Left renal pelvis (tissue), 4 donors: ENCODE data around the gene CDC7. TPM values are rescaled to one million over a fixed set of nuclear protein-coding genes. Genes with fewer than 3 reads are reported as not detected.

ENCODE experiments used
- DNase-seq, 4 donors: peaks; one replicate each; pipeline ENCODE4 v3.0.0-alpha.2; 2013; ENCODE audit warnings: low read depth in 4 of 4, low spot score in 3 of 4
- polyA plus RNA-seq, 4 donors: library from polyadenylated mRNA; unstranded; fragments of 120-200 nt; gene quantifications; one replicate each; pipeline ENCODE4 v1.2.1, GENCODE V29; 2013; ENCODE audit not compliant: insufficient read length in 4 of 4

CDC7 gene
- polyA plus RNA-seq, 4 donors: 24.2 to 33.0 (median 29.1) TPM

DNA sequence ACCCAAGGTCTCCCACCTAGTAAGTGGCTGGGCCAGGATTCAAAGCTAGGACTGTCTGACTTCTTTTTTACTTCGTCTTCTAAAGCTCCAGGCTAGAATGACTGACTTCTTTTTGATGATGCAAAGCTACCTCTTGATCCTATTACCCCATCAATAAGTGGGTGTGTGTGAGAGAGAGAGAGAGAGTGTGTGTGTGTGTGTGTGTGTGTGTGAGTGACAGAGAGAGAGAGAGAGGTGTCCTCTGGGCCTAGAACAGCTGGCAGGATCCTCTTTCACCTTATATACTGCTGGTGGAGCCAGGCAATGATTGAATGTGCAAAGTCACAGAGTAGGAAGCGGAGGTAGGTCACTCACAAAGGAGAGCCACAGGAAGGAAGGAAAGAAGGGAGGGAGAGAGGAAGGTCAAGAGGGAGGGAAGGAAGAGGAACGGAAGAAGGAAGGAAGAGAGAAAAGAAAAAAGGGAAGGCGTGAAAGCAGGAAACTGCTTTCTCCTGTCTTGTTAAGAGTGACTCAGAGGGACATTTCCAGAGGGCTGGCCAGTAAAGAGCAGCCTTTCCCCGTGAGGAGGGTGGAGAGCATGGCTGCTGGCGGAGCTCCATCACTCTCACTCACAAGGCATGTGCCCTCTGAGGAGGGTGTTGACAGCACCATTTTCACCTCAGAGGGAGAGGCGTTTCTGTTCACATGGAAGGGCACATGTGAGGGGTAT is 68.9 kb downstream of the CDC7 start:
- no peak for DNase-seq

DNA sequence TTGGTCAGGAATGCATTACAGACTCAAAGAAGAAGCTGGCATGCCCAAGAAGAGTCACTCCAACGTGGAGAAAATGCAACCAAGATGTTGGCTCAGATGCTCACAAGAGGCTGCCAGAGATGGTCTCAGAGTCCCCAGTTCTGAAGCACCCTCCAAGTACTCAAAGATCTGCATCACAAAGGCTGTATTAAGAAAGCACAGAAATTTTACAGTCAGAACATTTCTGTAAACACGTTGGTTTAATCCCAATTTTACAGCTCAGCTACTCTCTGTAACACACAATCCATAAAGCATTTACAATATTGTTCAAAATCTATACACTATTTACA is 69.4 kb downstream of the CDC7 start:
- DNase-seq: no peak

DNA sequence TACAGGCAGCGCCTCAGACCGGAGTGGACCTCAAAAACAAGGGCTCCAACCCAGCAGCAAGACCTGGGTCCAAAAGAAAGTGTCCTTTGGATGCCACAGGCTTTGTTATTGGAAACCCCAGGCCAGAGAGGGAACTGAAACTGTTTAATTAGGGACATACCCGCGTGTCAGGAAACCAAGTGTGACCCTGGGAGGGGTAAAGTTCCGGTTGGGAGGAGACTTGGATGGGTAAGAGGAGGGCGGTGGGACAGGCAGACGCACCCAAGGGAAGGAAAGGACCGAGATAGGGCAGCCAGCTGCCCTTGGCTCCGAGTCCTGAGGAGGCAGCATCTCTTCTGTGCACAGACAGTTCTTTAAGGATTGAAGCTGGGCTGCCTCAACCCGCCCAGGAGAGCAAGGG is 71.4 kb downstream of the CDC7 start:
- DNase-seq: no peak

Other genes with a start within 250 kb of the CDC7 start
- gene HFM1, start 96.0 kb upstream of the CDC7 start, polyA plus RNA-seq: 1 to 10 TPM; 5.1 to 9.5 (median 8.2) TPM